Measurements from ENCODE around the gene ITGB1BP2.
A peak's percentile ranks its signal among the peaks of the same experiment; 100 is the strongest.
"Not testable (repeated sequence)": the region's sequence is repeated elsewhere in the genome, so short reads cannot be mapped to it uniquely, and the experiment has no call there.

ITGB1BP2 gene

DNA sequence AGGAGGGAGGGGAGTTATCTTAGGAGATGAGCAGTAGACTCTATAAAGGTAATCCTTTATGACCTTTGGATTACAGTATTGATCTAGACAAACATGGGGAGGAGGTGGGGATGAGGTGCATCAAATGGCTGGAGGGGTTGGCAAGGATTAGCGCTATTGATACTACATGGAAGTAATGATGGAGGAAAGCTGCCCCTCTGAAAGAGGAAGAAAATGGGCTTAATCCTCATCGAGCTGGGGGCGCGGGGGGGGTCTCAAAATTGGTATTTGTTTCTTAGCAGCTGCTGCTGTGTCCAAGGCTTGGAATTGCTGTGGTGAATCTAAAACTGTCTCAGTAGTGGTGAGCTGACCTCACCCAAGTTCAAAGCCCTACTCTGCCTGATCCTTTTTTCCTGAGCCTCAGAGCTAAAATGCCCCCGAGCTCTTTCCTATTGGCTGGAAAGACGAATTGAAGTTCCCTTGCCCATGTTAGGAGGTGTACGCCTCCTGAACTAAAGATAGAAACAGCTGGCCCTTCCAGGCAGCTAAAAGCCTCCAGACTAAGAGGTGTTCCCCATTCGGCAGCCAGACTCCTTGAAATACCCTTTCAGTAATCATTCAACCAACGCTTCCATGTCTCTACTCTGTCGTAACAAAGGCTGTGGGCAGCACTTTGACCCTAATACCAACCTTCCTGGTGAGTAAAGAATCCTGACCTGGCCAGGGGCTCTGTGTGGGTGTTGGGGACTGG lies at the start of gene ITGB1BP2:
Gene ITGB1BP2 (plus strand): TSS at position 556 of the 730 bp plus-strand sequence. CDS start 57 bp downstream, at position 613.
- peak; percentile 94 for DNase-seq

DNA sequence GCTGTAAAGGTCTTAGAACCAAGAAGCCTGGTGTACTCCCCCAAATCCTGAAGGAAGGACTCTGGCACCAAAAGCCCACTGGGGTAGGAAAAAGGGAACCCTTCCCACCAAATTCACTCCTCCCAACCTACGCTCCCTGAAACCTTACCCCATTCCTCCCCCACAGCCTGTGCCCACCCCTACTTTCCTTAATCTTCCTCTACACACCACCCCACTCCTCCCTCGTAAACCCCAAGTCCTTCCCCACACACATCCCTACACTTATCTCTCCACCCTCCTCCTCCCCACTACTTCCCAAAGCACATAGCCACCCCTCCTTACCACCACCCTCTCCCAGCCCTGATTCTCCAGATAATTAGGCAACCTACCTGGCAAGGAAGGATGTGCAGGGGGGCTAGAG lies 49.3 kb upstream of the ITGB1BP2 start:
- DNase-seq, result no peak

DNA sequence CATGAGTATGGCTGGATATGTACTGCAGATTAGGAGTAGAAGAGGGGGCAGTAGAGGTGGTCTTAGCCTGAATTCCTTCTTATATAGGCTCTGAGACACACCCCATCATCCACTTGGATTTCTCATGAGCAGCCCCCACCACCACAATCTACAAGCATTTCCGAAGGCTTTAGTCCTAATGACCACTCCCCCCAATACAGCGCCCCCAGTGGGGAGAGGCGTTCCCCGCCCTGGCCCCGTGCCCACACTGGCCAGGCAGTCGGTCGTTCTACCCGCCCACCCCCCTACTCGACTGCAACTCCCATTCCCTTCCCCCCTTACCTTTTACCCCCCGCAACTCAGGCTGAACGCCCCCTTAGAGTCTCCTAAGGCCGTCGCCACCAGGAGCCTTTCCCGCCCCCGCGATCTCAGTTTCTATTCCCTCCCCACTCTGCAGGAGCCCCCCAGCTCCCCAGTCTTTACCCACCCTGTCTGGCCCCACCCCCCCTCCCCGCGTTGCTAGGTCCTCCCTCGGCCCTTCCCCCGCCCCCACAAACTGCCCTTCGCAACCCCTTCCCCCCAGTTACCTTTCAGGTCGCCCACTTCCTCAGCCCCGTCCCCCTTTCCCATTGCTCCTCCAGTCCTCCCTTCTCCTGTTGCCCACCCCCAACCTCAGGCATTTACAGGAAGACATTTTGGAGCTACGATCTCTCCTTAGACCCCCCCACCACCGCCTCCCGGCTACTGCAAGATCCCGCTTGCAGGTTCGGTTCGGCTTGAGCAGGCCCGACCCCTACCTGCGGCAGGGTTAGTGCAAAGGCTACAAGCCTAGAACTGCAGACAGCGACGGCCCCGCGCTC lies 48.1 kb upstream of the ITGB1BP2 start:
- peak; percentile 76 for DNase-seq

DNA sequence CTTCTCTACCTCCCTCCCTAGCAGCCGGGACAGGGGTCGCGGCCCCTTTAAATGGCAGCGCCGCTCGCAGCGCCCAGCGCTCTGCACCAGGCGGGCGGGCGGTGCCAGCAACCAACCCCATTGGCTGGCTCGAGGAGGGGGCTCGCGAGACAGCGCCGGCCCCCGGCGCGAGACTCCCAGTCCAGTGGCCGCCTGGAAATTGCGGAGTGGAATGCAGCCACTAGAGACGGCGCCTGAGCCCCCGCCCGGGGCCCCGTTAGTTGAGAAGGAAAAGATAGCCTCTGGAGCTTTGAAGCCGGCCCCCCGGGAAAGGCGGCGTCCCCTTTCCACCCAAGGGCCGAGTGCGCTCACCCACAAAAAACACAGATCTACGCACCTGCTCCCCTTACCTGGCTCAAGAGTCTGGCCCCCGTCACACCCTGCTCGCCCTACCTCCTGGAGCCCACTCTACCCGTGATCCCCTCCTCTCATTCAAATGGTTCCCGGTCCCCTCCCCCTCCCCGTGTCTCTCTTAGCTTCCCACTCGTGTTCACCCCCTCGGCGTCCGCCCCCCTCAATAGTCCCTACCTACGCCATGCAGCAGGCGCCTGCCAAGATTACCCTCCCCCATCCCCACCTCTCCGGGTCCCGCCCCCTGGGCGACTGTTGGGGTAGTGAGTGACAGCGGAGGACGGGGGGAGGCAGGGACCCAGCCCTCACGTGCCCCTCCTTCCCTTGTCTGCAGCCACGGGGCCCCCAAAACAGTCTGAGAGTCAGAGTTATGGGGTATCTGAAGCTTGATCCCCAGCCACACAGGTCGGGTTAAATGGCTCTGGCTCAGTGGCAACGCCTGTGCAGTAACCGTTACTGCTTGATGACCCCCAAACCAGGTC lies 47.2 kb upstream of the ITGB1BP2 start, which contains the start of gene ZMYM3:
Gene ZMYM3 (minus strand): TSS at position 49 of the 872 bp plus-strand sequence. CDS start 885 bp downstream, outside the sequence.
- DNase-seq, result peak; percentile 94

DNA sequence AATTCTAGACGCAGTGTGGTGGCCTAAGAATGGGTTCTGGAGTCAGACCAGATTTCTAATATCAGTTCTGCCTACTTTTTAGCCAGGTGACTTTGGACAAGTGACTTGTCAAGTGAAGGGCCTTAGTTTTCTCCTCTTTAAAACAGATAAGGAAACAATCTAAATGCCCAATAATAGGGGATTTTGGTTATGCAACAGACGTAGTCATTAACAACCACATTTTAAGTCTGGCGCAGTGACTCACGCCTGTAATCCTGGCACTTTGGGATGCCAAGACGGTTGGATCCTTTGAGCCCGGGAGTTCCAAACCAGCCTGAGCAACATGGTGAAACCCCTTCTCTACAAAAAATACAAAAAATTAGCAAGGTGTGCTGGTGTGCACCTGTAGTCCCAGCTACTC lies 45.5 kb upstream of the ITGB1BP2 start:
- DNase-seq, result no peak

DNA sequence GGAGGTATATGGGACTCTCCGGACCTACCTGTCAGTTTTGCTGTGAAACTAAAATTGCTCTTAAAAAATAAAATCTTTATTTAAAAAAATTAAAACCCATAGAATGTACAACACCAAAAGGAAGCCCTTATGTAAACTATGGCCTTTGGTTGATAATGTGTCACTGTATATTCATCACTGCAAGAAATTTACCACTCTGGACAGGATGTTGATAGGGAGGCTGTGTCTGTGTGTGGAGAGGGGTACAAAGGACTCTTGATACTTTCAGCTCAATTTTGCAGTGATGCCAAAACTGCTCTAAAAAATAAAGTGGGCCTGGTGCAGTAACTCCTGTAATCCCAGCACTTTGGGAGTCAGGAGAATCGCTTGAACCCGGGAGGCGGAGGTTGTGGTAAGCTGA lies 44.7 kb upstream of the ITGB1BP2 start:
- DNase-seq, result no peak

DNA sequence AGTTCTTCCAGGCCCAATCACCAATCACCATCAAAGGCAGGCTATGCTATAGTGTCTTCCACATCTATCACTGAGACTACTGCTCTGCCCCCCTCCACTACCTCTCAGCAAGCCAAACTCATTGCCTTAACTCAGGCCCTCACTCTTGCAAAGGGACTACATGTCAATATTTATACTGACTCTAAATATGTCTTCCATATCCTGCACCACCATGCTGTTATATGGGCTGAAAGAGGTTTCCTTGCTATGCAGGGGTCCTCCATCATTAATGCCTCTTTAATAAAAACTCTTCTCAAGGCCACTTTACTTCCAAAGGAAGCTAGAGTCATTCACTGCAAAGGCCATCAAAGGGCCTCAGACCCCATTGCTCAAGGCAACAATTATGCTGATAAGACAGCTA lies 32.9 kb upstream of the ITGB1BP2 start:
- DNase-seq, result not testable (repeated sequence)

DNA sequence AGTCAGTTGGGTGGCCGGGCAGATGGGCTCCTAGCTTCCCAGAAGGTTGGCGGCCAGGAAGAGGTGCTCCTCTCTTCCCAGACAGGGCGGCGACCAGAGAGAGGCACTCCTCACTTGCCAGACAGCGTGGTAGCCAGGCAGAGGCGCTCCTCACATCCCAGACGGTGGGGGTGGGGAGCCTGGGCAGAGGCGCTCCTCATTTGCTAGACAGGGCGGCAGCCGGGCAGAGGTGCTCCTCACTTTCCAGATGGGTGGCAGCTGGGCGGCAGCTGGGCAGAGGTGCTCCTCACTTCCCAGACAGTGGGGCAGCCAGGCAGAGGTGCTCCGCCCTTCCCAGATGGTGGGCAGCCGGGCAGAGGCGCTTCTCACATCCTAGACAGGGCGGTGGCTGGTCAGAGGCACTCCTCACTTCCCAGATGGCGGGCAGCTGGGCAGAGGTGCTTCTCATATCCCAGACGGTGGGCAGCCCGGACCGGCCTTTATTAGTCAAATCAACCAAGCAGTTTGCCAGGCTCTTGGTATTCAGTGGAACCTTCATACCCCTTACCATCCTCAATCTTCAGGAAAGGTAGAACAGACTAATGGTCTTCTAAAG lies 31.7 kb upstream of the ITGB1BP2 start:
- no peak for DNase-seq

DNA sequence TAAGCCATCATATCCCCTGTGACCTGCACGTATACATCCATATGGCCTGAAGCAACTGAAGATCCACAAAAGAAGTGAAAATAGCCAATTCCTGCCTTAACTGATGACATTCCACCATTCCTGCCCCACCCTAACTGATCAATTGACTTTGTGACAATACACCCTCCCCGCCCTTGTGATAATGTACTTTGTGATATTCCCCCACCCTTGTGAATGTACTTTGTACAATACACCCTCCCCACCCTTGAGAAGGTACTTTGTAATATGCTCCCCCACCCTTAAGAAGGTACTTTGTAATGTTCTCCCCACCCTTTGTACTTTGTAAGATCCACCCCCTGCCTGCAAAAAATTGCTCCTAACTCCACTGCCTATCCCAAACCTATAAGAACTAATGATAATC lies 29.2 kb upstream of the ITGB1BP2 start:
- DNase-seq, result not testable (repeated sequence)

DNA sequence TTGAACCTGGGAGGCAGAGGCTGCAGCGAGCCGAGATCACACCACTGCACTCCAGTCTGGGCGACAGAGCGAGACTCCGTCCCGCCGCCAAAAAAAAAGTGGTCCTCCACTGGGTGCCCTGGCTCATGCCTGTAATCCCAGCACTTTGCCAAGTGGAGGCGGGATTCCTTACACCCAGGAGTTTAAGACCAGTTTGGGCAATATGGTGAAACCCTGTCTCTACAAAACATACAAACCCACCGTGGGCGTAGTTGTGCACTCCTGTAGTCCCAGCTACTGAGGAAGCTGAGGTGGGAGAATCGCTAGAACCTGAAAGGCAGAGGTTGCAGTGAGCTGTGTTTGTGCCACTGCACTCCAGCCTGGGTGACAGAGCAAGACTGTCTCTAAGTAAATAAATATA lies 20.2 kb upstream of the ITGB1BP2 start:
- DNase-seq, result not testable (repeated sequence)

DNA sequence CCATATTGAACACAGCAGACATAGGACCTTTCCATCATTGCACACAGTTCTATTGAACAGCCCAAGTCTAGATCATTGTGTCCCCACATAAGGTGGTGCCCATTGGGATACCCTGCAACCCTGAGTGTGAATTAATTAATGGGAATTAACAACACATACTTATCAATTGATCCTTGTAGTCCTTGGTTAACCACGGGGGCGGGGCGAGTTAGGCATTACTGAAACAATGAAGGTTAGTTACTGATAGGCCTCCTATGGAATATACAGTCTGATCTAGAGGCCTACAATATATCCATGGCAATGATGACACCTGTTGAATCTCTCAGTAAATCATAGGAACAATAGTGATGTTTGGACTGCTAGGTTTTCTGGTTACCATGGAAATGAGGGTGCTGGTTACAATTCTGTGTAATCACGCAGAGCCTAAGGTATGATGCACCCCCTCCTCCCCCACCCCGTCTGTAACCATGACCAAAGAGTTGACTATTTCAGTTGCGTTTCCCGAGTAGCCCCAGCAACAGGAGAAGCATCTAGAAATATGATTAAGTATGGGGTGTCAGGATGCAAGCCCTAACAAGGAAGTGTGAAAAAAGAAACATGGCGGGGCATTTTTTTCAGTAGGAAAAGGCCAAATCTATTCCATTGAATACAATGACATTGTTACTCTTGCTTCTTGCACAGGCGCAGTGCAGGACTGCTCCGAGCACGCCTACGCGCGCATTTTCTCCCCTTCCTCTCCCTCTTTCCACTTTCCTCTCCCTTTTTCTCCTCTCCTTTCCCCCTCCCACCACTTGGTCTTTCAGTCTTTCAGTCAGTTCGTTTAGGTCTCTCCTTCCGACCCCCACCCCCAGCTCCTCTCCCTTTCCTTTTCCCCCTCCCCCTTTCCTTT lies 18.8 kb upstream of the ITGB1BP2 start:
- DNase-seq, result peak; percentile 46

DNA sequence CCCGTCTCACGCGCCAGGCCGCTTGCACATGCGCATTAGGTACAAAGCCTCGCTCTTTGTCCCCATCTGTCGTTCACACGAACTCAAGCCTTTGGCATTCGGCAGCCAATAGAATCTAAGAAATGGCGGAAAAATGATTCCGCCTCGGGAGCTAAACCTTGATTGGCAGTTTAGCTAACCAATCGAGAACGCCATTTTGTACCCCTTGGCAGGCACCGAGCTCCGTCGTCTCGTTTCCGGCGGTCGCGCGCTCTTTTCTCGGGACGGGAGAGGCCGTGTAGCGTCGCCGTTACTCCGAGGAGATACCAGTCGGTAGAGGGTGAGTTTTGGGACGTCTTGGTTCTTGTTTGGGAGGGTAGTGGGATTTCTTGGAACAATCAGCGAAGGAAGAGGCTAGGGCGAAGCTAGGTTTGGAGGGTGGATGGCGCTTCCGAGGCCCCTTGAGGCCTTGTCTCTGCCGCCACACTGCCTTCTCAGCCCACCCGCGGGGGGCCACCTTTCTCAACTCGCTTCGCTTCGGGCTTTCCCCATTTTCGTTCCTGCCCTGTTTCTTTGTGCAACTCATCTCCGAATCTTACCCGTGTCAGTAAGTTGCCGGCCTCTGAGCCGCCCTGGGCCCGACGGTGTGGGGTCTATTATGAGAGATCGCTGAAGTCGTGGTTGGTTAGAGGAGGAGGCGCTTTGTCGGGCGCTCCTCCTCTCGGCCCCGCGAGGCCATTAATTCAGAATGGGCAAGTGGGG lies 18.0 kb upstream of the ITGB1BP2 start, which contains the start of gene NONO:
Gene NONO (plus strand): TSS at position 233 of the 741 bp plus-strand sequence. CDS start 7,003 bp downstream, outside the sequence.
- peak; percentile 99 for DNase-seq

DNA sequence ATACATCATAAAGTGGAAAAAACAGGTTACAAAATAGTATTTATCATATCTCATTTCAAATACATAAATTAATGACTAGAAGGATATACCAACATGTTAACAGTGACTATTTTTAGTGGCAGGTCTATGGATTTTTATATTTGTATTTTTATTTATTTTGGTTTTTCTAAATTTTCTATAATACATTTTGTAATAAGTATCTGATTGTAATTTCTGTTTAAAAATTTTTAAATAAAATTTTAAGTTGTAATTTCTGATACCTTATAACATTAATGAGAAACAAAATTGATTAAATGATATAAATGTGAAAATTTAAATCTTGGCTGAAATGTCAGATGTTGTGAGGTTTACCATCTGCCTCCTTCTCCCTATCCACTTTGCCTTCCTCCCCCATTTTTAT lies 15.6 kb upstream of the ITGB1BP2 start:
- DNase-seq, result no peak

DNA sequence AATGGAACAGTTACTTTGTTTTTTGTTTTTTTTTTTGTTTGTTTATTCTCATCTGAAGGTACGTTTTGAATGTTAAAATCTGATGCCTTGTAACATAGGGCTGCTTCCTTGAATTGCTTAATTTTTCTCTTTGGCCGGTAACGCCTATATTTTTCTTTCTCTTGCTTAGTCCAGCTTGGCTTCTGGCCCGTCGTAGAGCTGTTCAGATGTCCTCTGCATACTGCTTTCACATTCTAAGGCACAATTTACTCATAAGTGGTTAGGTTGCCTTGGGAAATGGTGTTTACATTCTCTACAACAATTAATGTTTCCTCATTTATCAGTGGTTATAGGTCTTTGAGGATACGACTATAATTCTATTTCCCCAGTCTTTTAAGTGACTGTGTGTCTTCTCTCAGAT lies 10.2 kb upstream of the ITGB1BP2 start:
- no peak for DNase-seq

DNA sequence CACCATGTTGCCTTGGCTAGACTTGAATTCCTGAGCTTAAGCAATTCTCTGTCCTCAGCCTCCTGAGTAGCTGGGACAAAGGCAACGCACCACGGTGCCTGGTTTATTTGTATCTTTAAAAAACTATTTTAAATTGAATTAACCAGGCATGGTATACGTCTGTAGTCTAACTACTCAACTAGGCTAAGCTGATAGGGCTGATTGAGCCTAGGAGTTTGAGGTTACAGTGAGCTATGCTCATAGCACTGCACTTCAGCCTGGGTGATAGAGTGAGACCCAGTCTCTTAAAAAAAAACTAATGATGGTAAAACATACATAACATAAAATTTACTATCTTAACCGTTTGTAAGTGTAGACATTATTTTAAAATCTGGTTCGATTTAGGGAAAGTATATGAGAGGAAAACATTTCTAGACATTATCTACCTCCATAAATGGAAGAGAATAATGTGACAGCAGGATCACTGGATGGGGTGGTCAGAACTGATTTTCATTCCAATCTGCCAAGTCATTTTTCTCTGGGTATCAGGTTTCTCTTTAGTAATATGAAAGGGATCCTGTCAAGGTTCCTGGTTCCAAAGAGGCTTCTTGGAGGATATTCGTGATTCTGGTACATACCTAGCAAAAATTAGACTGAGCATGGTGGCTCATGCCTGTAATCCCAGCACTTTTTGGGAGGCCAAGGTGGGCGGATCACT lies 8.7 kb upstream of the ITGB1BP2 start:
- DNase-seq, result no peak

DNA sequence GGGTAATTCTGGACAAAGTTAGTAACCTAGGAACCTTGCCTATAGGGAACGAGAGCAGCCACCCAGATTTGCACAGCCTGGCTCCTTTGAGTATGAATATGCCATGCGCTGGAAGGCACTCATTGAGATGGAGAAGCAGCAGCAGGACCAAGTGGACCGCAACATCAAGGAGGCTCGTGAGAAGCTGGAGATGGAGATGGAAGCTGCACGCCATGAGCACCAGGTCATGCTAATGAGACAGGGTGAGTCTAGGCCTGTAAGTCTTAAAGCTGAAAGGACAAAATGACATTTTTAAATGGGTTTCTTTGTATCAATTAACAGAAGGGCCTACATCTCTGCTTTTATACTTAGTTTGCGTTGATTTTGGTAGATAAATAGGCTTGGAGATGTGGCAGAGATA lies 4.7 kb upstream of the ITGB1BP2 start:
- no peak for DNase-seq

DNA sequence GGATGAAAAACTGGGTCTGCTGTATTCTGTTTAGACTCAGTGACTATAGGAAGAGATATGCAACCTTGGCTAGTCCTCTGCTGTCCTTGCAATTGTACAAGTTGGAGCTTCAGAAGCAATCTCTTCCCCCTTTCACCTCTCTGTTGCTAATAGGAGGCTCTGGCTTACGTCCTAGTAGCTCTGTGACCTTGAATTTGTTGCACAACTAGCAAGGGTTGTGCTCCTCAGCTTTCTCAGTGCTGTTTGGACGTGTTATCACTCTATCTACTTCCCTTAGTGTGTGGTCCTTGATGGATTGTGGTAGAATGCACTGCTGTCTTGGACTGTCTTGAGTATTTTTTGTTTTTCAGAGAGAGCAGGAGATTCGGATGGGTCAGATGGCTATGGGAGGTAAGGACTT lies 3.4 kb upstream of the ITGB1BP2 start:
- no peak for DNase-seq

DNA sequence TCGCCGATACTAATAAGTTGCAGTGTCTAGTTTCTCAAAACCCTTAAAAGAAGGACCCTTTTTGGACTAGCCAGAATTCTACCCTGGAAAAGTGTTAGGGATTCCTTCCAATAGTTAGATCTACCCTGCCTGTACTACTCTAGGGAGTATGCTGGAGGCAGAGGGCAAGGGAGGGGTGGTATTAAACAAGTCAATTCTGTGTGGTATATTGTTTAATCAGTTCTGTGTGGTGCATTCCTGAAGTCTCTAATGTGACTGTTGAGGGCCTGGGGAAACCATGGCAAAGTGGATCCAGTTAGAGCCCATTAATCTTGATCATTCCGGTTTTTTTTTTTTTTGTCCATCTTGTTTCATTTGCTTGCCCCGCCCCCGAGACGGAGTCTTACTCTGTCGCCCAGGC lies 1.5 kb upstream of the ITGB1BP2 start:
- DNase-seq, result peak; percentile 11

DNA sequence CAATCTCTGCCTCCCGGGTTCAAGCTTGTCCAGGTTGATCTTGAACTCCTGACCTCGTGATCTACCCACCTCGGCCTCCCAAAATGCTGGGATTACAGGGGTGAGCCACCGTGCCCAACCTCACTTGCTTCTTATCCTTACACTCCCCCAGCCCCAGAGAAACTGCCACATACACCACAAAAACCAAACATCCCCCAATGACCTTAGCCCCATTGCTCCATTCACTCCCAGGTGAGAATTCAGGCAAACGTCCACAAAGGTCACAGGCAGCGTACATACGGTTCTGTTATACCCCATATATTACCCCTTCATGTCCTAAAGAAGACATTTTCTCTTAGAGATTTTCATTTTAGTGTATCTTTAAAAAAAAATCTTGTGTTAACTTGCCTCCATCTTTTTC lies 1.1 kb upstream of the ITGB1BP2 start:
- DNase-seq, result not testable (repeated sequence)
